Neural cell (in vitro differentiated cells): ENCODE data around the gene RMRP.

Experiments
- MXI1 ChIP-seq: fragments of 450-650 bp; conservative IDR thresholded peaks from 2 replicates; pipeline ENCODE4 v1.6.1; 2014; ENCODE audit warnings: antibody characterized with exemption, mild to moderate bottlenecking; ENCODE audit not compliant: poor library complexity, severe bottlenecking
- TF ChIP-seq, protein P1 (sequence below): IDR thresholded peaks from 2 replicates; pipeline ENCODE4 v1.6.1; 2012; ENCODE audit warnings: borderline replicate concordance

DNA sequence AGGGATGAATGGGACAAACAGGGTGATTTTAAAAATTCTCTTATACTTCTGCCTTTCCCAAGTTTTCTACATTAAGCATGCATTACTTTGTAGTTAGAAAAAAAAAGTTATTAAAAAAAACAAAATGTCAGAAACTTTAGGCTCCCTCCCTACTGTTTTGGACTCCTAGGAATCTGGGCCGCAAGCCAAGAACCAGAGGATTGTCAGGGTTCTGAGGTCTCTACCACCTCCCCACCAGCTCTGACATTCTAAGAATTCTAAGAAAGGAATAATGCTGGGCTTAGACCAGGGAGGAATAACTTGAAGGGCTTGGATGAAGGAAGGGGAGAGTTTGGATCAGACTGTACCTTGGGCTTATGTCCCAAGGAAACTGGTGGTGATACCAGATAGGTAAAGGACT, 8.2 kb upstream of the RMRP start:
- TF ChIP-seq, protein P1, sequence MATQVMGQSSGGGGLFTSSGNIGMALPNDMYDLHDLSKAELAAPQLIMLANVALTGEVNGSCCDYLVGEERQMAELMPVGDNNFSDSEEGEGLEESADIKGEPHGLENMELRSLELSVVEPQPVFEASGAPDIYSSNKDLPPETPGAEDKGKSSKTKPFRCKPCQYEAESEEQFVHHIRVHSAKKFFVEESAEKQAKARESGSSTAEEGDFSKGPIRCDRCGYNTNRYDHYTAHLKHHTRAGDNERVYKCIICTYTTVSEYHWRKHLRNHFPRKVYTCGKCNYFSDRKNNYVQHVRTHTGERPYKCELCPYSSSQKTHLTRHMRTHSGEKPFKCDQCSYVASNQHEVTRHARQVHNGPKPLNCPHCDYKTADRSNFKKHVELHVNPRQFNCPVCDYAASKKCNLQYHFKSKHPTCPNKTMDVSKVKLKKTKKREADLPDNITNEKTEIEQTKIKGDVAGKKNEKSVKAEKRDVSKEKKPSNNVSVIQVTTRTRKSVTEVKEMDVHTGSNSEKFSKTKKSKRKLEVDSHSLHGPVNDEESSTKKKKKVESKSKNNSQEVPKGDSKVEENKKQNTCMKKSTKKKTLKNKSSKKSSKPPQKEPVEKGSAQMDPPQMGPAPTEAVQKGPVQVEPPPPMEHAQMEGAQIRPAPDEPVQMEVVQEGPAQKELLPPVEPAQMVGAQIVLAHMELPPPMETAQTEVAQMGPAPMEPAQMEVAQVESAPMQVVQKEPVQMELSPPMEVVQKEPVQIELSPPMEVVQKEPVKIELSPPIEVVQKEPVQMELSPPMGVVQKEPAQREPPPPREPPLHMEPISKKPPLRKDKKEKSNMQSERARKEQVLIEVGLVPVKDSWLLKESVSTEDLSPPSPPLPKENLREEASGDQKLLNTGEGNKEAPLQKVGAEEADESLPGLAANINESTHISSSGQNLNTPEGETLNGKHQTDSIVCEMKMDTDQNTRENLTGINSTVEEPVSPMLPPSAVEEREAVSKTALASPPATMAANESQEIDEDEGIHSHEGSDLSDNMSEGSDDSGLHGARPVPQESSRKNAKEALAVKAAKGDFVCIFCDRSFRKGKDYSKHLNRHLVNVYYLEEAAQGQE, result no peak
- no peak for TF ChIP-seq MXI1
